GM12872 (cell line): ENCODE results near the gene SLC48A1.

Experiments
- TF ChIP-seq, protein P1 (sequence below): IDR thresholded peaks from 3 replicates; pipeline ENCODE4 v1.5.1; 2011; ENCODE audit warnings: low read depth, mild to moderate bottlenecking, low read length, moderate library complexity; ENCODE audit not compliant: insufficient read depth

Gene SLC48A1

GRCh38 chr12:47813511-47814196 lies 40.6 kb downstream of the SLC48A1 start:
- TF ChIP-seq, protein P1, sequence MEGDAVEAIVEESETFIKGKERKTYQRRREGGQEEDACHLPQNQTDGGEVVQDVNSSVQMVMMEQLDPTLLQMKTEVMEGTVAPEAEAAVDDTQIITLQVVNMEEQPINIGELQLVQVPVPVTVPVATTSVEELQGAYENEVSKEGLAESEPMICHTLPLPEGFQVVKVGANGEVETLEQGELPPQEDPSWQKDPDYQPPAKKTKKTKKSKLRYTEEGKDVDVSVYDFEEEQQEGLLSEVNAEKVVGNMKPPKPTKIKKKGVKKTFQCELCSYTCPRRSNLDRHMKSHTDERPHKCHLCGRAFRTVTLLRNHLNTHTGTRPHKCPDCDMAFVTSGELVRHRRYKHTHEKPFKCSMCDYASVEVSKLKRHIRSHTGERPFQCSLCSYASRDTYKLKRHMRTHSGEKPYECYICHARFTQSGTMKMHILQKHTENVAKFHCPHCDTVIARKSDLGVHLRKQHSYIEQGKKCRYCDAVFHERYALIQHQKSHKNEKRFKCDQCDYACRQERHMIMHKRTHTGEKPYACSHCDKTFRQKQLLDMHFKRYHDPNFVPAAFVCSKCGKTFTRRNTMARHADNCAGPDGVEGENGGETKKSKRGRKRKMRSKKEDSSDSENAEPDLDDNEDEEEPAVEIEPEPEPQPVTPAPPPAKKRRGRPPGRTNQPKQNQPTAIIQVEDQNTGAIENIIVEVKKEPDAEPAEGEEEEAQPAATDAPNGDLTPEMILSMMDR: no peak

- TF ChIP-seq, protein P1: no peak
These were observed 41.6 kb downstream of the SLC48A1 start for GRCh38 chr12:47814539-47815170.

DNA sequence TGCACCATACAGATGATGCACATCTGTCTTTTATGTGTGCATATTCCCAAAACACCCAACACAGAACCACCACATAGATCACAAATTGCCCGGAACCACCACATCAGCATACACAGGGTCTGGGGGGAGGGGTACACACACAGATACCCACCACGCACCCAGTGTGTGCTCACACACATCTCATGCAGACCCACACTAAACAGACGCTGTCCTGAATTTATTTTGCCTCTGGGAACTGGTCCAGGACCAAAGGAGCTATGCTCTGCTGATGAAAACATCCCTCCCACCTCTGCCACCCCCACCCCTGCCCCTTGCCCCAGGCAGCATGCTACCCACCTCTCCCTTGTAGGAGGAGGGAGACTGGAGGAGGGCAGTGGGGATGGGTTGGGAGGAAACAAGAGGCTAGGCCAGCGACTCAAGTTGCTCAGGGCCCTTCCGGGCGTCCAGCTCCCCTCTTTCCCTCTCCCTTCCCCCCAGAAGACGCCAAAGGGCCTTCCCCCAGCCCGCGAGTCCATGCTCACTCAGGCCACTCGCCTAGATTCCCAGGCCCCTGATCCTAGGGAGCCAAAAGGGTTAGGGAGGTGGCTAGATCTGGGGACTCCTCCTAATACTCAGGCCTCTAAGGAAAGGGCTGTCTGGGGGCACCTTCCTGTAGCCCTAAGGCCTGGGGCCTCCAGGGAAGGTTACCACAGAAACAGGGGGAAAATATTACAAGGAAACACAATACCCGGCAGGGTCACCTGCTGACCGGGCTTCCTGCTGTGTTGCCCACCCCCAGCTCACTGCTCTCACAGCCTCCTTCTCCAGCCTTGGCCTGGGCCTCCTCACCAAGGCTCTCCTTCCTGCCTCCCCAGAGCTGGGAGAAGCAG lies 43.6 kb downstream of the SLC48A1 start:
- TF ChIP-seq, protein P1: no peak

DNA sequence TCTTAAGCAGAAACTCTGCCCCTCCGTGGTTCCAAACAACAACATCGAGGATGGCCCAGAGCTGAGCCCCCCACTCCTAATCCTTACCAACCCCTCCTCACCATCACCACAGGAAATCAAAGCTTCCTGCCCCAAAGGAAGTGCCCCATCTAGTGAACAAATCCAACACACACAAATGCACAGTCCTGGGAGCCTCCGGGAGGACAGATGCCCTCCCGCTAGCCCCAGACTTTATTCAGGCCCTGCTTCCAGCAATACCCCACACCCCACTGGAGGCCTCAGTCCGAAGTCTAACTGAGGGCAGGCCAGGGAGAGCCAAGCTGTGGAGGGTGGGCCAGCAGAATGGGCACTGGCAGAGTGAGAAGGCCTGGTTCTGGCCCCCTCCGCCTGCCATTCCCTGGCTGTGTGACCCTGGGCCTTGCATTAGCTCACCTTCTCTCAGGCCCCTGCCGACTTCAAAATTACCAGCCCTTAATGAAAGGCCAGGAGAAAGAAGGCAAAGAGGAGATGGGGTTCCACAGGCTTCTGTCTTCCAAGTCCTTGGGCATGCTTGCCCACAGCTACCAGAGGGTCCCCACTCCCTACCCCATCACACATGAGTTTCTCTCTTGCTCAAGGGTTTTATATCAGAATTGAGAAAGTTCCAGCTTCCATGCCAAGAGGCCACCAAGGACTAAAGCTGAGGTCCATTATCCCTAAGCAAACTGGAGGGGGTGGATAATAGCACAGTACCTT lies 44.4 kb downstream of the SLC48A1 start:
- TF ChIP-seq, protein P1: 0 out of 3 replicates have a peak, but pooled peaks have one; percentile 12

GRCh38 chr12:47818007-47818376 lies 45.0 kb downstream of the SLC48A1 start:
- TF ChIP-seq, protein P1: no peak

- TF ChIP-seq, protein P1: no peak
These were observed 45.6 kb downstream of the SLC48A1 start for GRCh38 chr12:47818467-47819137.
